Measurements from ENCODE around the gene SLC16A3.

GRCh38 chr17:82278308-82278707, 49.5 kb downstream of the SLC16A3 start:
- TF ChIP-seq EP300 (IDR thresholded peaks at IDR 0.05; ENCODE audit: borderline replicate concordance in 1 of 2, low read depth in 2 of 2, low read length in 2 of 2) (no peak), POLR2AphosphoS5 (IDR thresholded peaks at IDR 0.05; ENCODE audit: low read depth, low read length) (no peak), EZH2 (IDR thresholded peaks at IDR 0.05; ENCODE audit: low read depth, low read length, severe bottlenecking) (no peak), CTCF (IDR thresholded peaks at IDR 0.05; ENCODE audit: control extremely low read depth in 1 of 3, insufficient read depth in 1 of 3, low read depth in 1 of 3, low read length in 3 of 3) (no peak), FOSL1 (IDR thresholded peaks at IDR 0.05; ENCODE audit: insufficient read depth, low read depth, low read length) (no peak), MAFK (IDR thresholded peaks at IDR 0.05; ENCODE audit: low read depth, low read length) (no peak), RAD21 (IDR thresholded peaks at IDR 0.05 in 1 of 2, conservative IDR thresholded peaks at IDR 0.05 in 1 of 2; ENCODE audit: low read depth in 2 of 2, low read length in 2 of 2) (no peak), JUND (IDR thresholded peaks at IDR 0.05; ENCODE audit: low read length) (no peak), SIN3A (conservative IDR thresholded peaks at IDR 0.05 in 1 of 2, IDR thresholded peaks at IDR 0.05 in 1 of 2; ENCODE audit: low read depth in 1 of 2, low read length in 2 of 2) (no peak), ZNF274 (IDR thresholded peaks at IDR 0.05; ENCODE audit: borderline replicate concordance, extremely low read depth, low read length) (no peak), SP1 (IDR thresholded peaks at IDR 0.05; ENCODE audit: low read depth, low read length) (no peak), POLR2A (IDR thresholded peaks at IDR 0.05; ENCODE audit: control extremely low read depth in 1 of 2, low read depth in 2 of 2, low read length in 2 of 2) (no peak), ATF2 (IDR thresholded peaks at IDR 0.05; ENCODE audit: low read length) (no peak)

All from H1 (cell line).